NCI-H2227 (cell line): ENCODE data around the gene TBKBP1.

Experiments used
- DNase-seq: peaks from one replicate; lab custom pipeline; 2025; ENCODE audit not compliant: unreplicated experiment; lab: John Stamatoyannopoulos, UW

The TBKBP1 gene

GRCh38 chr17:47713980-47714700 is 20.2 kb downstream of the TBKBP1 start:
- no peak for DNase-seq

GRCh38 chr17:47714773-47715396 is 20.9 kb downstream of the TBKBP1 start:
- no peak for DNase-seq

DNA sequence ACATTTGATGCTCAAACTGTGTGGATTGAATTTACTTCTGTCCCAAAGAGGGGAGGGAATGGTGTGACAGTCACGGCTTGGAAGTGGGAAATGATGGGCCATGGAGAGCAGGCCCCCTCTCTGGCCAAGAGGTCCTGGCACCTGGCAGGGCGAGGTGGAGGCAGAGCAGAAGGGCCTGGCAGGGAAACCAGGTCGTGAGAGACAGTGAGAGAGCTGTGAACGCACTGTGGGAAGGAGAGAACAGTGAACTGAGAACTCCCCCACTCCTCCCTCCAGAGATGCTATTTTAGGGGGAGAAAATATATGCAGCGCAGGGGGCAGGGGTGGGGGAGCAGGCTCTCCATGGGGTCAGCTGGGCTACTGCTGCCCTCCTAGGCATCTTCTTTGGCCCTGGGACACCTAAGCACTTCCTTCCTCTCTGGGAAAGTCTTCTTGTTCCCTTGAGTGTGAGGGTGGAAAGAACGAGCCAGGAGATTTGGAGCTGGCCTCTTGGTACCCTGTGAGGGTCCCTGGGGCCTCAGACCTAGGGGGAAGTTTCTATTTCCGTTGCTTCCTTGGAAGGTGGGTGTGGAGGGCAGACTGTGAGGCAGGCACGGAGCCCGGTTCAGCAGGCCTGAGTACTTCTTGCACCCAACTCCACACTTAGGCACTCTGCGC is 21.8 kb downstream of the TBKBP1 start:
- no peak for DNase-seq

DNA sequence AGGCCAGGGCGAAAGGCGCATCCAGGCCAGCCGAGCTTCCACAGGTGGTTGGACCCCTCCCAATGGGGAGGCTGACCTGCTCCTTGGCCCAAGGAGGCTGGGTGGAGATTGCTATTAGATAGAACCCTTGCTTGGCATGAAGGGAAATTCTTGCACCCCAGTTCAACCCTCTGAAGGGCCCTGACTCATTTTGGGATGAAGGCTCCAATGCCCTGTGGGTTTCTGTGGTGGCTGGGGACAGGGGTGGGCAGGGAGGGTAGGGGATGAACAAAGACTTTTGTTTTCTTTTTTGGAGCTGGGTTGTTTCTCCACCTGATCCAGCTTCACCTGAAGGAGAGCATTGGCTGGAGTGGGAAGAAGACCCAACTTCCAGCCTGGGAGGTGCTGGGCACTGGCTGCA is 22.4 kb downstream of the TBKBP1 start:
- no peak for DNase-seq

GRCh38 chr17:47717261-47717697 is 23.3 kb downstream of the TBKBP1 start:
- DNase-seq, result no peak

DNA sequence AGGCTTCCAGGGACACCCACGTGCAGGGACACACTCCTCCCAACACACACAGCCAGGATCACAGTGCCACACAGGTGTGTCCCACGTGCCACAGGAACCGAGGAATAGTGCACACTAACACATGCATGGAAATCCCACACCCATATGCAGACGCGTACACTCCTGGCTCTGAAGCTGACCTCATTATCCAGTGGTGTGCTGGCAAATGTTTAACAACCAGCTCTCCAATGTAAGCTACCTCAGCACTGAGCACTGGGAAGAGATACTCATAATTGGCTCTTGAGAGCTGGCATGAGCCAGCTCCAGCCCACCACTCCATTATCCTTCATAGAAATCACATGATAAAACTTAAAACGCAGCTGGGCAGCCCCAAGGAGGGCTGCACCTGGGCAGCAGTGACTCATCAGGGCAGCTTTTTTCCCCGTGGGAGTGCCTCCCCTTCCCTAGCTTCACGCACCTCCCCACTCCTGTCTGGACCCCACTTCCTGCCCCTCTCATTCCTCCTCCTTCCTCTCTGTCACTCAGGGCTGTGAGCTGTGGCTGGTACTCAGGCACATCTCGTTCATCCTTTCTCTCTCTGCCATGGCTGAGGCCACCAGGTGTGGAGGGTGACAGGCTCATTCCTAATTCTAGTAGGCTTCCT is 24.1 kb downstream of the TBKBP1 start:
- peak; percentile 66 for DNase-seq

- no peak for DNase-seq
These were observed 24.9 kb downstream of the TBKBP1 start for GRCh38 chr17:47718634-47719405.

DNA sequence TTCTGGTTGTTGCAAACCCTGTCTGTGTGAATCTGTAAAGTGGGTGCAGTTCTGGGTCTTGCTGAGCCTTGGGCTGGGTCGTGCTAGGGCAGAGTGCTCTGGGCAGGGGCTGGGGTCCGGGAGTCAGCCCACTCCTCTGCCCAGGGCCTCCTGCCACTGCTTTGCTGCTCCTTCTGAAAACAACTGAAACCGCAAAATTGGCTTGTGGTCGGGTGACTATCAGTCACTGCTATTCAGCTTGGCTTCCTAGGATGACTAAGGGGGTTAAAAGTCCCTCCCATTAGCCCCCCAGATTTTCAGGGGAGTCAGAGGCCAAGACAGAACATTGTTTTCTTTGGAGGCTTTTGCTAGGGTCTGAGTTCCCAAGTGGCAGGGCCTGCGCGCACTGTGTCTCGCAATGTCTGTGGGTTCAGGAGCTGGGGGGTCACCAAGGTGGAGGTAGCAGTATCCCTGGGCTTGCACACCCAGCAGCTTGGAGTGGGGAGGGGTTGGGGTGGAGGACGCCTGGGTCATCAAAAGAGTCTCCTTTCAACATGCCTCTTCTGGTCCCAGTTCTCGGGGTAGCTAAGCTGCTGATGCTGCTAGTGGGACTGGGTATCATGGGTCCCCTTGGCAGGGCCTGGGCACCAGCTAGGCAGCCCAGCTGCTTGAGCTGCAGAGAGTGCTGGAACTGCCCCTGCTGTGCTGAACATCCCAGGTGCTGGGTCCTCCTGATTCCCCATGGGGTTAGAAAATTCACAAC is 25.6 kb downstream of the TBKBP1 start:
- no peak for DNase-seq

- DNase-seq, result no peak
These were observed 26.2 kb downstream of the TBKBP1 start for GRCh38 chr17:47720196-47720595.

DNA sequence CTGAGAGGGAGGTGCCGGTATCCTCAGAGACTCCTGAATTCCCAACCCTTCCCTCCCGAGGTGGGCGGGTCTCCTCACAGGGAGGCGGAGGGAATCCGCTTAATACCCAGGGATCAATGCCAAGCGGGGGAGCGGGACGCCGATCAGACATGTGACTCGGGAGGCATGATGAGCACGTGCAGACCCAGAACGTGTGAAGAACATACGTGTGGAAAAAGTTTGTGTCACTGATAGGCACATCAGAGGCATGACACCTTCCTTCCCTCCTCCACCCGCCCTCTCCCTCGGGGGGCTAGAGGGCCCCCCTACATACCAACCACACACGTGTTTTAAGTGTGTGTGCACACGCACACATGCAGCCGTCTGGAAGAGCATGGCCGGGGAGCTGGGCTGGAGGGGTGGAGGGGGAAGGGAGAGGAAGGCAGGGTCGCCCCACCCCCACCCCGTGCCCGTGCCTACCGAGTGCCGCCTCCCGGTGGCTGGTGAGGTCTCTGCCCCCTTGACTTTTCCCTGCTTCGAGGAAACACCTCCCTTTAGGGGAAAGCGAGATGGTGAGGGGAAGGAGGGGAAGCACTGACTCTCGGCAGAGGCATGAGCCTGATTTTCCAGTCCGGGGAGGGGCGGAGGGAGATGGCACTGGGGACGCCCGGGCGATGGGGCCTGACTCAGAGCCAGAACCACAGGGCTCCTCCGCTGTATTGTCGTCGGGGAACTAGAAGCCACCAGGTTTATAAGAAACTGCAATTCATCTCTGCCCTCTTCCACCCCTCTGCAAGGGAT is 27.0 kb downstream of the TBKBP1 start:
- DNase-seq, result peak; percentile 16

DNA sequence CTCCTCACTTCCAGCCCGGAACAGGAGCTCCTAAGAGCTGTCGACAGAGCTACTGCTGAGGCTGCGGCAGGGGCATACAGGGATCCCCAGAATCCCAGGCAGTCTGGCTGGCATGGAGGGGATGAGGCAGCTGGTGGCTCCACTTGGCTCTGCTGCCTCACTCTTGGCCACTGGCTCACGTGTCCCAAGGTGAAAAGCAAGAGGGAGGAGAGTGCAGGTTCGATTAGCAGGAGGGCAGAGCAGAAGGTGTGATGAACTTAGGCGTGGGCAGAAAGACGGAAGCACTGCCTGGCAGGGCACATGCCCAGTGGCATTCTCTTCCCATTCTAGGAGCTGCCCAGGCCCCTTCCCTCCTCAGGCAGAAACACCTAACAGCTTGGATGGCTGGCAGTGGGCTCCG is 27.8 kb downstream of the TBKBP1 start:
- DNase-seq, result no peak

DNA sequence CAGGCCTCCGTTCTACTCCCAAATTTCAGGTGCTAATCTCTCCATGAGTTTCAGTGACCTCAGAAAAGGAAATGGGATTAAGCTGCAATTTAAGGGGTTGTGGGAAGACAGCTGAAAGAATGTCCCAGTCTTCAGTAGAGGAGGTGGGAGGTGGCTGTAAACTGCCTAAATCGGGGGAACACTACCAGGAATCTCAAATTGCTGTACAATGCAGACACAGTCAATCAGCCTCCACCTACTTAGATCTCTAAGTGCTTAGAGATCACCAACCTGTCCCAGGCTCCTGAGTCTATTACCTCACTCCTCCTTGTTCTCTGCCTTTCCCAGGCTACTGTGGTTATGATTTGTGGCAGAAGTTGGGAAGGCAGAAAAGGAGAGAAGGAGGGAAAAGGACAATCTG is 30.7 kb downstream of the TBKBP1 start:
- DNase-seq, result no peak

- no peak for DNase-seq
These were observed 31.6 kb downstream of the TBKBP1 start for GRCh38 chr17:47725446-47726111.

- no peak for DNase-seq
These were observed 33.1 kb downstream of the TBKBP1 start for GRCh38 chr17:47726796-47727703.

GRCh38 chr17:47727704-47728036 is 33.7 kb downstream of the TBKBP1 start:
- DNase-seq, result no peak

GRCh38 chr17:47728214-47728877 is 34.4 kb downstream of the TBKBP1 start:
- DNase-seq, result no peak

DNA sequence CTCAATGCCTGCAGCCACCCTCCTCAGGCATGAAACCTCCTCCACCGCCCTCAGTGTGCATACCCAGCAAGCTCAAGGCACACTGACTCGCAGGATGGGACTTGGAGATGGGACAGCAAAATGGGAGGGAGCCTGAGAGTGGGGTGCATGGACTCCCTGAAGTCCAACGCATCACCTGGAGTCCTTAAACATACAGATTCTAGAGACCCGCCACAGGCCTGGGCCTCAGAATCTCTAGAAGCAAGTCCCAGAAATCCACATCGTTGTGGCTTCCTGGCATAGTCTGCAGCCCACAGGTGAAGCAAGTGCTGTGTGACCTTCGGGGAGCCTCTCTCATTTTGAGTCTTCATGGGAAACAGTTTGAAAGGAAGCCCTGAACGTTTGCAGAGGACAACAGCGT is 35.5 kb downstream of the TBKBP1 start:
- no peak for DNase-seq

- DNase-seq, result no peak
These were observed 36.7 kb downstream of the TBKBP1 start for GRCh38 chr17:47730681-47731080.
